GM12878 (cell line): ENCODE results near the gene GNAQ. TPM values are rescaled to one million over a fixed set of nuclear protein-coding genes. Genes with fewer than 3 reads are reported as not detected.

ENCODE experiments used
- ATAC-seq: fragments of 200-7000 bp; cut with Tn5 transposase; 3 replicates; pipeline ENCODE4 v1.9.1; 2020; ENCODE audit warnings: mild to moderate bottlenecking, moderate library complexity
- BruUV-seq: library from RNA; stranded (reverse); fragments of 400-500 nt; replicated peaks from 2 replicates; lab custom pipeline; 2021; lab: Mats Ljungman, UMichigan
- CTCF ChIA-PET: fragments of 300-600 bp; sonication (Branson Sonifier 250); formaldehyde crosslinking; extraction: SDS; loops from one replicate; lab custom pipeline; 2021; ENCODE audit warnings: inconsistent platforms; lab: Yijun Ruan, JAX
- POLR2A ChIA-PET: fragments of 350-600 bp; formaldehyde crosslinking; extraction: SDS; loops from one replicate; lab custom pipeline; 2021; ENCODE audit warnings: inconsistent platforms; lab: Charles Lee
- RAD21 ChIA-PET: fragments of 300-600 bp; sonication (Branson Sonifier 250); formaldehyde crosslinking; loops from one replicate; lab custom pipeline; 2023; ENCODE audit warnings: antibody characterized with exemption; ENCODE audit not compliant: unreplicated experiment; lab: Charles Lee
- SMC1A ChIA-PET: fragments of 300-600 bp; sonication (Branson Sonifier 250); formaldehyde crosslinking; loops from one replicate; lab custom pipeline; 2023; ENCODE audit not compliant: unreplicated experiment, uncharacterized antibody; lab: Charles Lee
- DNase-seq: peaks from one replicate; pipeline ENCODE4 v3.0.0-alpha.2; 2011; ENCODE audit warnings: low read depth, low spot score
- FAIRE-seq: peaks from 3 replicates; lab custom pipeline; 2011; peaks lifted over from hg19 to GRCh38; lab: Jason Lieb, UNC
- H2AFZ ChIP-seq: 2 replicates; pipeline ENCODE4 v1.6.0; 2011; ENCODE audit warnings: low read depth, low read length, control low read depth; ENCODE audit not compliant: control insufficient read depth
- H3K27ac ChIP-seq: 2 replicates; pipeline ENCODE4 v1.5.1; 2011; ENCODE audit warnings: control low read depth; ENCODE audit not compliant: control insufficient read depth, insufficient read depth
- H3K27me3 ChIP-seq, 2 experiments: replicated peaks in 1 of 2; 2 replicates each; pipeline versions ENCODE4 v1.6.0 to v1.6.1; 2011; ENCODE audit warnings: low read length in 1 of 2; ENCODE audit not compliant: control insufficient read depth in 2 of 2, insufficient read depth in 2 of 2
- H3K36me3 ChIP-seq, 2 experiments: 2 replicates each; pipeline ENCODE4 v1.5.1; 2011; ENCODE audit warnings: low read length in 1 of 2; ENCODE audit not compliant: control insufficient read depth in 2 of 2, insufficient read depth in 2 of 2
- H3K4me1 ChIP-seq: 2 replicates; pipeline ENCODE4 v1.6.1; 2011; ENCODE audit warnings: mild to moderate bottlenecking, low read length, moderate library complexity, mixed read lengths; ENCODE audit not compliant: control insufficient read depth, insufficient read depth
- H3K4me2 ChIP-seq: 2 replicates; pipeline ENCODE4 v1.6.0; 2011; ENCODE audit warnings: control low read depth; ENCODE audit not compliant: control insufficient read depth, insufficient read depth
- H3K4me3 ChIP-seq: fragments of 200-600 bp; sonication (generic); 2 replicates; pipeline ENCODE4 v1.5.1; 2016
- H3K79me2 ChIP-seq: 2 replicates; pipeline ENCODE4 v1.6.0; 2011; ENCODE audit warnings: low read length; ENCODE audit not compliant: control insufficient read depth, insufficient read depth
- H3K9ac ChIP-seq: 2 replicates; pipeline ENCODE4 v1.8.0; 2011; ENCODE audit warnings: low read length, control low read depth, mixed read lengths; ENCODE audit not compliant: control insufficient read depth, insufficient read depth
- H3K9me3 ChIP-seq: replicated peaks from 3 replicates; pipeline ENCODE4 v1.5.1; 2011; ENCODE audit warnings: mild to moderate bottlenecking, low read length; ENCODE audit not compliant: control insufficient read depth, insufficient read depth
- H4K20me1 ChIP-seq: 2 replicates; pipeline ENCODE4 v1.6.0; 2011; ENCODE audit not compliant: control insufficient read depth, insufficient read depth
- BMI1 ChIP-seq: fragments of 450-650 bp; IDR thresholded peaks from 2 replicates; pipeline ENCODE4 v1.6.1; 2016; ENCODE audit warnings: mild to moderate bottlenecking, moderate library complexity, borderline replicate concordance
- BRCA1 ChIP-seq: IDR thresholded peaks from 2 replicates; pipeline ENCODE4 v1.6.1; 2011; ENCODE audit warnings: low read depth, low read length, improper control_type of control experiment
- CUX1 ChIP-seq: IDR thresholded peaks from 2 replicates; pipeline ENCODE4 v1.6.1; 2012; ENCODE audit warnings: improper control_type of control experiment, low read depth, low read length; ENCODE audit not compliant: insufficient replicate concordance
- EED ChIP-seq: sonication (generic); IDR thresholded peaks from 2 replicates; pipeline ENCODE4 v1.6.1; 2016; ENCODE audit warnings: antibody characterized with exemption, low read depth
- EZH2 ChIP-seq: IDR thresholded peaks from 2 replicates; pipeline ENCODE4 v1.6.1; 2012; ENCODE audit warnings: low read depth, mild to moderate bottlenecking, control low read depth, inconsistent platforms, low read length, borderline replicate concordance; ENCODE audit not compliant: control insufficient read depth
- NR2C1 ChIP-seq: fragments of 450-650 bp; IDR thresholded peaks from 2 replicates; pipeline ENCODE4 v1.6.1; 2017; ENCODE audit warnings: antibody characterized with exemption, mild to moderate bottlenecking, moderate library complexity
- PAX8 ChIP-seq: fragments of 450-650 bp; IDR thresholded peaks from 2 replicates; pipeline ENCODE4 v1.6.1; 2017; ENCODE audit warnings: mild to moderate bottlenecking, moderate library complexity
- PRDM15 ChIP-seq: fragments of 450-650 bp; formaldehyde crosslinking; IDR thresholded peaks from 2 replicates; pipeline ENCODE4 v1.4.0; 2020; ENCODE audit warnings: mild to moderate bottlenecking, moderate library complexity
- SIN3A ChIP-seq: IDR thresholded peaks from 2 replicates; pipeline ENCODE4 v1.6.1; 2012; ENCODE audit warnings: low read depth, low read length, improper control_type of control experiment
- SMAD5 ChIP-seq: IDR thresholded peaks from 2 replicates; pipeline ENCODE4 v1.6.1; 2016; ENCODE audit warnings: antibody characterized with exemption, low read depth
- TAF1 ChIP-seq: IDR thresholded peaks from 2 replicates; pipeline ENCODE4 v1.6.1; 2011; ENCODE audit warnings: mild to moderate bottlenecking, low read depth, low read length, borderline replicate concordance
- ZBTB4 ChIP-seq: fragments of 450-650 bp; formaldehyde crosslinking; IDR thresholded peaks from 2 replicates; pipeline ENCODE4 v1.4.0; 2022; ENCODE audit warnings: mild to moderate bottlenecking, moderate library complexity
- ZNF217 ChIP-seq: fragments of 450-650 bp; IDR thresholded peaks from 2 replicates; pipeline ENCODE4 v1.6.1; 2017; ENCODE audit warnings: antibody characterized with exemption, mild to moderate bottlenecking
- WGBS: methylation state at CpG from one replicate; pipeline ENCODE4 v1.1.6; 2016; ENCODE audit warnings: low lambda C conversion rate; ENCODE audit not compliant: insufficient replicate concordance, insufficient coverage; ENCODE audit errors: missing lambda C conversion rate; 5-methylcytosine and 5-hydroxymethylcytosine counted together
- in situ Hi-C: fragments of 300-500 bp; cut with MboI; formaldehyde crosslinking; loops from 9 replicates; pipeline ENCODE4 v1.14.3; 2018; ENCODE audit warnings: mixed read lengths
- intact Hi-C: fragments of 100-400 bp; cut with micrococcal nuclease; formaldehyde crosslinking; loops from one replicate; pipeline ENCODE4 v1.14.2; 2022; ENCODE audit not compliant: unreplicated experiment
- polyA plus RNA-seq, 11 experiments: library from polyadenylated mRNA; depleted of rRNA in 4 of 11; unstranded in 6 of 11; stranded (reverse) in 5 of 11; fragments of >200 nt; fragmentation: Nextera tagmentation in 4 of 11; fragmentation: Illumina TruSeq in 1 of 11; extraction: Ambion mirVana in 4 of 11; extraction: Trizol in 1 of 11; gene quantifications; 1 replicate in 1 of 11; 2 replicates in 10 of 11; pipeline versions ENCODE4 v1.2.1 to v1.2.3, GENCODE V29; 2011 to 2016; ENCODE audit warnings: inconsistent platforms in 2 of 11, missing spikeins in 2 of 11, low read depth in 1 of 11
- total RNA-seq, 4 experiments: library from RNA; depleted of rRNA in 3 of 4; stranded (reverse); fragments of >200 nt in 3 of 4; fragmentation: Illumina TruSeq in 1 of 4; extraction: Trizol in 1 of 4; gene quantifications; 2 replicates each; pipeline versions ENCODE4 v1.2.1 to v1.2.3, GENCODE V29; 2013 to 2021

The GNAQ gene
- total and polyA plus RNA-seq, 10 of the 15 experiments (the other 5 are each of a cell fraction or from before 2014, with no cell fraction given): 0.15 to 47.2 (median 0.49) TPM

GRCh38 chr9:77793849-77794248 is 237.8 kb downstream of the GNAQ start:
- CTCF ChIA-PET: interaction anchor here (0.9 kb wide), 1 partner anchor 23 kb away, joined by 3 read pairs; no protein-coding TSS in a partner anchor
- FAIRE-seq: no peak
- Histone ChIP-seq H3K27ac (no peak overlapping the region), H3K4me2 (no peak overlapping the region), H3K9ac (no peak overlapping the region), H3K9me3 (no peaks in the 10 kb centered on the region), H3K4me1 (no peaks in the 10 kb centered on the region), H3K27me3 (no peaks in the 10 kb centered on the region), H4K20me1 (no peaks in the 10 kb centered on the region), H2AFZ (no peak overlapping the region), H3K79me2 (no peaks in the 10 kb centered on the region), H3K36me3 (no peaks in the 10 kb centered on the region), H3K4me3 (no peak overlapping the region)
- intact Hi-C loops (no loop called here), in situ Hi-C loops (no loop called here)
- POLR2A ChIA-PET: interaction anchor here (0.9 kb wide), 1 partner anchor 24 kb away, joined by 3 read pairs; no protein-coding TSS in a partner anchor
- ATAC-seq: no peak
- SMC1A ChIA-PET: interaction anchor here (0.6 kb wide), 1 partner anchor 10 kb away, joined by 3 read pairs; no protein-coding TSS in a partner anchor
- DNase-seq: no peak
- BruUV-seq: no TSS peak
- WGBS: 47% methylated on average over 2 of the region's 2 CpGs
- RAD21 ChIA-PET: no interaction called here
- TF ChIP-seq ZNF217: no peak
- TF ChIP-seq EZH2: no peak
- no peak for TF ChIP-seq CUX1
- TF ChIP-seq PRDM15 (CRISPR knock-in tag): no peak
- TF ChIP-seq TAF1: no peak
- TF ChIP-seq BMI1: no peak
- no peak for TF ChIP-seq ZBTB4 (CRISPR knock-in tag)
- no peak for TF ChIP-seq SMAD5
- TF ChIP-seq PAX8: no peak
- no peak for TF ChIP-seq NR2C1
- TF ChIP-seq EED: no peak
- no peak for TF ChIP-seq SIN3A
- no peak for TF ChIP-seq BRCA1
